GM18505 (cell line): ENCODE measurements around the gene SLC39A3.

Experiments
- ATAC-seq: cut with Tn5 transposase; IDR thresholded peaks from one replicate; pipeline ENCODE4 v1.9.1; 2021; ENCODE audit not compliant: unreplicated experiment
- POLR2A ChIP-seq: IDR thresholded peaks from 4 replicates; pipeline ENCODE4 v1.6.1; 2011; ENCODE audit warnings: borderline replicate concordance; ENCODE audit not compliant: insufficient read depth, insufficient read length; ENCODE audit errors: extremely low read depth

SLC39A3 gene

DNA sequence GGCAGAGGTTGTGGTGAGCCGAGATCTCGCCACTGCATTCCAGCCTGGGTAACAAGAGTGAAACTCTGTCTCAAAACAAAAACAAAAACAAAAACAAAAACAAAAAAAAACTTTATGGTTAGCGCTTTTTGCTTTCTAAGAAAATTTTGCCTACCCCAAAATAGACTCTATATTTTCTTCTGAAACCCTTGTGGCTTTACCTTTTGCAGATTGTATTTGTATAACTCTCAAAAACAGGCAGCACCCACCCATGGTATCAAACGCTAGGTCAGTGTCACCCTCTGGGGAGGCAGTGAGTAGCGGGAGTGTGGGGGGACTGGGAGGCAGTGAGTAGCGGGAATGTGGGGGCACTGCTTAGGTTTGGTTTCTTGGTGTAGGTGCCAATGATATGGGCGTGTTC is 7.5 kb upstream of the SLC39A3 start:
- no peak for TF ChIP-seq POLR2A

DNA sequence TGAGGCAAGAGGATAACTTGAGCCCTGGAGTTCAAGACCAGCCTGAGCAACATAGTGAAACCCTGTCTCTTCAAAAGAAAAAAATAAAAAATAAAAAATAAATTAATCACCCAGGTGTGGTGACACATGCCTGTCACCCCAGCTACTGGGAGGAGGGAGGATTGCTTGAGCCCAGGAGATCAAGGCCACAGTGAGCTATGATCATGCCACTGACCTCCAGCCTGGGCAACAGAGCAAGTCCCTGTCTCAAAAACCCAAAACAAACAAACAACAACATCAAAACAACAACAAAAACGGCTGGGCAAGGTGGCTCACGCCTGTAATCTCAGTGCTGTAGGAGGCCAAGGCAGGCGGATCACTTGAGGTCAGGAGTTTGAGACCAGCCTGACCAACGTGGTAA is 4.3 kb upstream of the SLC39A3 start:
- ATAC-seq = no peak
- TF ChIP-seq POLR2A = no peak

More for the DNA sequence above, 7.5 kb upstream of the SLC39A3 start:
- ATAC-seq = no peak

DNA sequence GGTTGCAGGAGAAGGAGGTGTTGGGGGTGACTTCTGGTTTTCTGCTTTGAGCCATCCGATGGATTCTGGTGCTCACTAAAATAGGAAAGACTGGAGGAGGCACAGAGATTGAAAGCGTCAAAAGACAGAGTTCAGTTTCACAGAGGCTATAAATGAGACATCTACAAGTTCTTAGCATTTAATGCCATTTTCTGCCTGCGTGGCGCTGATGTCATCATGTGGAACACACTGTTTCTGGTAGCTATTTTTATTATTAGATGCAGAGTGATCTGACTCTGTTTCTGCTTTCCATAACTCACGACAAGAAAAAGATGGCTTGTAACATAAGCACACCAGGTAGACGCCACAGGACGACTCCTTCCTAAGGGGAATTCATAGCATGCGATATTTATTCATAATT is 3.3 kb upstream of the SLC39A3 start:
- no peak for ATAC-seq
- TF ChIP-seq POLR2A = no peak

DNA sequence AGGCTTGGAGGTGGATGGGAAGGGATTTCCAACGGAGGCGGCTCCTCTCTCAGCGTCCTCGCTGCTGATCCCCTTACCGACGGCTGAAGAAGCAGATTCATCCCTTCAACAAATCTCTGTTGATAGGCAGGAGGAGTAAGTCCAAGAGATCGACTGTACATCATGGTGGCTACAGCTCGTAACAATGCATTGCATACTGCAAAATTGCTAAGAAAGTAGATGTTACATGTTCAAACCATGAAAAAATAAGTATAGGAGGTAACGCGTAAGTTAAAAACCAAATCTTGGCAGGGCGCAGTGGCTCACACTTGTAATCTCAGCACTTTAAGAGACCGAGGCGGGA is 468 bp upstream of the SLC39A3 start:
- no peak for ATAC-seq
- TF ChIP-seq POLR2A = no peak

DNA sequence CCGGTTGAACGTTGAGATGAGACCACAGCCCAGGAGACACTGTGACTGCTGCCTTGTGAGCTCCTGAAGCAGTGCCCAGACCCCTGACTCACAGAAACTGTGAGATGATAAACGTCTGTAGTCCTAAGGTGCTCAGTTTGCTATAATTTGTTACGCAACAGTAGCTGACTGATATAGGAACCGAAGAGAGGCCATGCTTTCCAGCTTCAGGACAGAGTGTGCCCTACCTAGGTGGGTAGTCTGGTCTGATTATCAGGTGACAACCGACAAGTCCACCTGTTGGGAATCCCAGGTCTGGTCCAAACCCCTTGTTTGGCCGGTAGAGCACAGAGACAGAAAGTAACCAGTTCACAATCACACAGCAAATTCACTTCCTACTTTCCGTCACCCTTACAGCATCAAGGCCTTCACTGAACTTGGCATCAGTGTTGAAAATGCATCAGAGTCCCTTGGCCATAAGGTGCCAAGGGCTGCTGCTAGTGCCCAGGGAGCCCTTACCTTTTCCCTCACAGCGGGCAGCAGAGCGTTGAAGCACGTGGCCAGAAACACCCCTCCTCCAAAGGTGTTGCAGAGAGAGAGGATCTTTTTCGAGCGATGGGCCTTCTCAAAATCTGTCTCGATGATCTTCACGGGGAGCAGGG is 3.1 kb downstream of the SLC39A3 start:
- no peak for ATAC-seq
- no peak for TF ChIP-seq POLR2A

DNA sequence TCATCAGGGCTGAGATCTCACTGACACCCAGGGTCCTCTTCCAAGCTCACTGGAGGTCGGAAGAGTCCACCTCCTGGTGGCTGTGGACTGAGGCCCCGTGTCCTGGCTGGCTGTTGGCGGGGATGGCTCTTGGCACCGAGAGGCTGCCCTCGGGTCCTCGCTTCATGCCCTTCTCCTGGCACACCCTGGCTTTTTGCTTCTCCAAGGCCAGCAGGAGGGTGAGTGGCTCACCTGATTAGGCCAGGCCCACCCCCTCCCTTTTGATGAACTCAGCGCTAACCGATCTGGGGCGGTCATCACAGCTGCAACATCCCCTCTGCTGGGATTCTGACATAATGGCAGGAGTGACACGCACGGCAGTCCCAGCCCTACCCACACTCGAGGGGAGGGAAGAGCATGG is 4.4 kb downstream of the SLC39A3 start:
- ATAC-seq = no peak
- TF ChIP-seq POLR2A = no peak

DNA sequence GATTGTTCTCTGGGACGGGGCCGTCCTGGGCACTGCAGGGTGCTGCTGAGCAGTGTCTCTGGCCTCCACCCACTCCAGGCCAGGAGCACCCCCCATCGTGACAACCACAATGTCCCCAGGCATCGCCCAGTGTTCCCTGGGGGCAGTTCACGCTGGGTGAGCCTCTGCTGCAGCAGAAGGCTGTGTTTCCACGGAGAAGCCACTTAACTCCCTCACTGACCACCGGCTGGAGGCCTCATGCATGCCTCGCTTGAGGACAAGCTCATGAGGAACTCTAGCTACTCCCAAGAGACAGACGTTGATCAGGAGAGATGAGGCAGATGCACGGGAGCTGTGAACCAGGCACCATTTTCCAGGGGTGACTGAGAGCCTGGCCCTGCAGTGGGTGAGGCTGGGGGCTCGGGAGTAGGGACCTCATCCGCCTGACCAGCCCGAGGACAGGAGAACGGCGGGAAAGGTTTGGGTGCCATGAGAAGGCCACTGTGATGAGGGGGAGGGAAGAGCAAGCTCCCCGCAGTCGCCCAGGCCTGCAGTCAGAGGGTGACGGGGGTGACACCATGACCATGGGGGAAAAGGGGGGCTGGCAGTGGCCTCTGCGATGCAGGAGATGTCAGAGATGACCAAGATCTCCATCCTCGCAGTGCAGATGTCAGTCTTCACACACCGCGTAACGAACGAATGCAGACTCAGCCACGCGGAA is 5.1 kb downstream of the SLC39A3 start:
- no peak for TF ChIP-seq POLR2A
- ATAC-seq = no peak

DNA sequence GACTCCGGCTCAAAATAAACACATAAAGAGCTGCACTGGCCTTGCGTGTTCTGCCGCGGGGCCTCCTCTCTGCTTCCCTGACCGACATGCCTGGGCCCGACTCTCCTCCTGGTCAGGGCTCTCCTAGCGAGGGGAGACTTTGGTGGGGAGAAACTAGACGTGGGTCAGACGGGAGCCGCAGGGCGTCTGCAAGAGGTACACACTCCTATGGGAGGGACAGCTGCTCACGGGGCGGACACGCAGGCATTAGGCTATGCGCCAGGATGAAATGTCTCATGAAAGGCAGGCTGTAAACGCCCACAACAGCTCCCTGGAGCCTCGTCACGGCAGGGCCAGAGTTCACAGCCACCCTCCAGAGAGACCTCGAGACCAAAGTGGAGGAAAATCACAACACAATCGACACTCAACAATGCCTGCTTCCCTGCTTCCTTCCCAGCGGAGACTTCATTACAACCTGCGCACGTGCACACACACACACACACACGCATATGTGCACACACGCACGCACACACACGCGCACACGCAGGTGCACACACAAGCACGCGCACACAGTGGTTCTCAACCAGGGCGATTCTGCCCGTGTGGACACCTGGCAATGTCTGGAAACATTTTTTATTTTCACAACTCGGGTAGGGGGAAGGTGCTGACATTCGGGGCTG is 5.8 kb downstream of the SLC39A3 start:
- TF ChIP-seq POLR2A = no peak
- ATAC-seq = no peak

DNA sequence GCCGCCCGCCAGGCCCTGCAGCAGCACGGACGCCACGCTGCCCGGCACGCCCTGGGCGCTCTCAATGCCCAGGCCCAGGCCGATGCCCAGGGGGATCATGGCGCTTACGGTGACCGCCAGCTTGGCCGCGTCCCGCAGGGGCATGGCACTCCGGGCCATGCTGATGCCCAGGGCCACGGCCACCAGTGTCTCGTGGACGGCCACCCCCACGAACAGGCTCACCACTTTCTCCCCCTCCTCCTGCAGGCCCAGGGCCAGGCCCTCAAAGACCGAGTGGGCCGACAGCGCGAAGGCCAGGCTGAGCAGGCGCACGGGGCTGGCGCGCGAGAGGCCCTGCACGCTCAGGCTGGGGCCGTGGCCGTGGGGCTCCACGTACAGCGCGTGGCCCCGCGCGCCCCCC is 6.9 kb downstream of the SLC39A3 start:
- no peak for TF ChIP-seq POLR2A

DNA sequence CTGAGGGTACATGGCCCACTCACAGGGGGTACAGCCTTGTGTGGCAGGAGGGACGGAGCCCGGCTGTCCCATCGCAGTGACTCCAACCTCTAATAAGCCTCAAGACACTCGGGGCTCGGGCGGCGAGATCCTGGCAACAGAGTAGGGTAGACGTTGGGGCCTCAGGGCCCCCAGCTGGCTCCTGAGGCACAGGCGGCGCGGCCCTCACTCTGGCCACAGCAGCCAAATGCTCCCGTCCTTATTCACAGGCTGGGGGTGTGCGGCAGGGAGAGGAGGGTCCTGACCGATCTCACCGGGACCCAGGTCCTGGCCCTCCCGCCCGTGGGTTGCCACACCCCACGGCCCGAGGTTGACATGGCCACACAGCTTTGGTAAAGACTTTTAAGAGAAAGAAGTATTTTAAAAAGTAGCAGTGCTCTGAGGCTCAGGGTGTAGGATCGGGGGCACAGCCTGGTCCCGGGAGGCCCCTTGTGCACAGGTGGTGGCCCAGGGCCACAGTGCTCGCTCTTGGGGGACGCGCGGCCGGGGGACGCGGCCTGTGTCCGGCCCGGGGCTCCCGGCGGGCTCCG is 7.6 kb downstream of the SLC39A3 start:
- ATAC-seq = no peak
- TF ChIP-seq POLR2A = no peak

More for the DNA sequence above, 6.9 kb downstream of the SLC39A3 start:
- ATAC-seq = no peak

DNA sequence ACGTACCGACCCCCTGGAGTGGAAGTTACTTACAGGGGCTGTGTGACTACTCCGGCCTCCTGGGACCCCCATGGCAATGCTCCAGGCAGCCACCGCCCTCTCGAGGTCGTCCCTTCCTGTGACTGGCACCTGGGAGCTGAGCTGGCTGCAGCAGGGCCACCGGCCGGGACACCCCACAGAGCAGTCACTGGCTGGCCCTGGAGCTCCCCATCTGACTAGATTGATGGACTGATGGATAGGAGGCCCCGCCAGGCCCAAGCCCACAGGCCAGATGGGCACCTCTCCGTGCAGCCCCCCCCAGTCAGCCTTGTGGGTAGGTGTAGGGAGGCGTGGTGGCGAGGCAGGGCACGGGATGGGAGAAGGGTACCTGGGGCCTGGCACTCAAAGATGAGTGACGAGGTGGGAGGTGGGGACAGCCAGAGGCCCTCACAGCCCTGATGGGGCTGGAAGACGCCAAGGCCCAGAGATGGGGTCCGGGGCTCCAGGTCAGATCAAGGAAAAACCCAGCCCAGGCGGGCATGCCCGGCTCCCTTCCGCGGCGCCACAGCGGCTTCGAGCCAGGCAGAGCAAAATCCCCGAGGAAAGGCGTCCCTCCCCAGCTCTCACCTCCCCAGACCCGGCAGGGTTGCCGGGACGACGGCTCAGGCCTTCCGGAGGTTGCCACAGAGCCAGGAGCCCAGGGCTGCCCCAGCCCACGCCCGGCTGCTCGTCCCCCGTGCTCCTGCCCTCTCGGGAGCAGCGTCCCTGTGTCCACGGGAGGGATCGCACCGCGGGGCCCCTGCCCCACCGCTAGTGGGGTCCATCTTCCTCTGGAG is 8.4 kb downstream of the SLC39A3 start:
- no peak for ATAC-seq
- TF ChIP-seq POLR2A = no peak

DNA sequence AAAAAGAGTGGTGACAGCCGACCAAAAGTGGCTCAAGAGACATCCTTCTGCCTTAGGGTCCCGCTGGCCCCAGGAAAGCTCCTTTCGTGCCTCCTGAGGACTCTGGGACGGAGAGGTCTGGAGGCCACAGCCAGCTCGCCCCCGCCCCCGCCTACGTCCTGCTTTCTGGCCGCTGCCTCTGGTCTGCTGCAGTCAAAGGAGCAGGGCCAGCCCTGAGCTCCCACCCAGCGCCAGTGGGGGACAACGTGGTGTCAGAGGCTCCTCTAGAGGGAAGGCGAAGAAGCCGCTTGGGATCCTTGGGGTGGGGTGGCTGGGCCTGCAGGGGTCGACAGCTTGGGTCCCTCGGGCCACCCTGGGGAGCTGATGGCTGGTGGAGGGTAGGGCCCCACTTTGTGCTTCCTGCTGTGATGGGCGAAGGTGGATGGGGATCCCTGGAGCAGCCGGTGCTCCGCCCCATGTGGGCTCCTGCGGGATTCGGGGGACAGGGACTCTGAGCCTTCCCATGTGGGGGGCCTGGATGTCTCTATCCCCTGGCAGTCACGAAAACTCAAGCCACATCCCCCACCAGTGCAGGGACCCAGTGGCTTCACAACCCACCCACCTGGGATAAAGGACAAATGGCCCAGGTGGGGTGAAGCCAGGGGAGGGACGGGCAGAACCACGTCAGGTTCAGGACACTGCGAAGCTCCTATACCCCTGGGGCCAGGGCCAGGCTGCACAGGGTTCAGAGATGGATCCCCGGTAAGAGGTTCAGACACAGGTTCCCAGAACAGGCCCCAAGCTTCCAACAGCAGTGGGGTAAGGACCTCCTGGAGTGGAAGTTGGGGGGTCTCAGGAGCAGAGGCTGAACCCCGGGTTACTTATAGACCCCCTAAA is 9.6 kb downstream of the SLC39A3 start:
- no peak for TF ChIP-seq POLR2A
- ATAC-seq = no peak
